Measurements from ENCODE around the gene ABI3BP. TPM values are rescaled to one million over a fixed set of nuclear protein-coding genes. Genes with fewer than 3 reads are reported as not detected.

Gene ABI3BP
- total RNA-seq, 1 experiment from 2014 or later, result 0.15 TPM

DNA sequence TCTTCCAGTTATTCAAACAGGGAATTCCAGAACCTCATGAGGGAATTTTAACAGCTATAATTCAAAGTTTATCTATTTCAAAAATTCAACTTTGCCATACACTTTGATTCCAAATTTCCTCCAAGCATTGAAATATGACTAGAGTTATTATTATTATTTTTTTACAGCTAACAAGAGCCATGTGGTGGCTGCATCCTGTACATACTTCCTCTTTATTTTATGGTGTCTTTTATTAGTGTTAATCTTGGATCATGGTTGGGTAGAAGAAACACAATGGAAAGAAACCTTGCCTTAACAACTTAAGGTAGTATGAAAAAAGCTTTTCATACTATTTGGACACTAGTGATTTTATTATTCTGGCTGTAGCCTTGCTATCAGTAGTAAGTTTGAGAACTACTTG is 231.3 kb downstream of the ABI3BP start:
- H2AFZ ChIP-seq (ENCODE audit: low read depth, low read length, poor library complexity, severe bottlenecking), result no peak overlapping the region
- TF ChIP-seq CBX3 (IDR thresholded peaks at IDR 0.05; ENCODE audit: low read depth) (no peak), ZNF274 (IDR thresholded peaks at IDR 0.05; ENCODE audit: low read depth, low read length) (no peak), ZFX (IDR thresholded peaks at IDR 0.05) (no peak), JUND (IDR thresholded peaks at IDR 0.05) (no peak), ELF1 (IDR thresholded peaks at IDR 0.05; ENCODE audit: borderline replicate concordance, low read depth) (no peak), EZH2 (IDR thresholded peaks at IDR 0.05) (no peak), ATF3 (IDR thresholded peaks at IDR 0.05) (no peak), SIN3A (IDR thresholded peaks at IDR 0.05; ENCODE audit: low read depth) (no peak), RAD21 (IDR thresholded peaks at IDR 0.05; ENCODE audit: low read depth) (no peak), SP1 (IDR thresholded peaks at IDR 0.05; ENCODE audit: low read depth) (no peak), EZH2phosphoT487 (IDR thresholded peaks at IDR 0.05; ENCODE audit: borderline replicate concordance) (no peak), CEBPB (IDR thresholded peaks at IDR 0.05; ENCODE audit: low read depth) (no peak), FOSL1 (IDR thresholded peaks at IDR 0.05; ENCODE audit: low read depth) (no peak), POLR2A (IDR thresholded peaks at IDR 0.05; ENCODE audit: borderline replicate concordance, extremely low read depth, insufficient read depth, insufficient read length) (no peak), POLR2AphosphoS5 (IDR thresholded peaks at IDR 0.05; ENCODE audit: low read depth, low read length) (no peak)
- TF ChIP-seq, protein P1, sequence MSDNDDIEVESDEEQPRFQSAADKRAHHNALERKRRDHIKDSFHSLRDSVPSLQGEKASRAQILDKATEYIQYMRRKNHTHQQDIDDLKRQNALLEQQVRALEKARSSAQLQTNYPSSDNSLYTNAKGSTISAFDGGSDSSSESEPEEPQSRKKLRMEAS (IDR thresholded peaks at IDR 0.05), result no peak
- TF ChIP-seq, protein P2, sequence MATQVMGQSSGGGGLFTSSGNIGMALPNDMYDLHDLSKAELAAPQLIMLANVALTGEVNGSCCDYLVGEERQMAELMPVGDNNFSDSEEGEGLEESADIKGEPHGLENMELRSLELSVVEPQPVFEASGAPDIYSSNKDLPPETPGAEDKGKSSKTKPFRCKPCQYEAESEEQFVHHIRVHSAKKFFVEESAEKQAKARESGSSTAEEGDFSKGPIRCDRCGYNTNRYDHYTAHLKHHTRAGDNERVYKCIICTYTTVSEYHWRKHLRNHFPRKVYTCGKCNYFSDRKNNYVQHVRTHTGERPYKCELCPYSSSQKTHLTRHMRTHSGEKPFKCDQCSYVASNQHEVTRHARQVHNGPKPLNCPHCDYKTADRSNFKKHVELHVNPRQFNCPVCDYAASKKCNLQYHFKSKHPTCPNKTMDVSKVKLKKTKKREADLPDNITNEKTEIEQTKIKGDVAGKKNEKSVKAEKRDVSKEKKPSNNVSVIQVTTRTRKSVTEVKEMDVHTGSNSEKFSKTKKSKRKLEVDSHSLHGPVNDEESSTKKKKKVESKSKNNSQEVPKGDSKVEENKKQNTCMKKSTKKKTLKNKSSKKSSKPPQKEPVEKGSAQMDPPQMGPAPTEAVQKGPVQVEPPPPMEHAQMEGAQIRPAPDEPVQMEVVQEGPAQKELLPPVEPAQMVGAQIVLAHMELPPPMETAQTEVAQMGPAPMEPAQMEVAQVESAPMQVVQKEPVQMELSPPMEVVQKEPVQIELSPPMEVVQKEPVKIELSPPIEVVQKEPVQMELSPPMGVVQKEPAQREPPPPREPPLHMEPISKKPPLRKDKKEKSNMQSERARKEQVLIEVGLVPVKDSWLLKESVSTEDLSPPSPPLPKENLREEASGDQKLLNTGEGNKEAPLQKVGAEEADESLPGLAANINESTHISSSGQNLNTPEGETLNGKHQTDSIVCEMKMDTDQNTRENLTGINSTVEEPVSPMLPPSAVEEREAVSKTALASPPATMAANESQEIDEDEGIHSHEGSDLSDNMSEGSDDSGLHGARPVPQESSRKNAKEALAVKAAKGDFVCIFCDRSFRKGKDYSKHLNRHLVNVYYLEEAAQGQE (IDR thresholded peaks at IDR 0.05; ENCODE audit: low read depth), result no peak
- TF ChIP-seq, protein P3, sequence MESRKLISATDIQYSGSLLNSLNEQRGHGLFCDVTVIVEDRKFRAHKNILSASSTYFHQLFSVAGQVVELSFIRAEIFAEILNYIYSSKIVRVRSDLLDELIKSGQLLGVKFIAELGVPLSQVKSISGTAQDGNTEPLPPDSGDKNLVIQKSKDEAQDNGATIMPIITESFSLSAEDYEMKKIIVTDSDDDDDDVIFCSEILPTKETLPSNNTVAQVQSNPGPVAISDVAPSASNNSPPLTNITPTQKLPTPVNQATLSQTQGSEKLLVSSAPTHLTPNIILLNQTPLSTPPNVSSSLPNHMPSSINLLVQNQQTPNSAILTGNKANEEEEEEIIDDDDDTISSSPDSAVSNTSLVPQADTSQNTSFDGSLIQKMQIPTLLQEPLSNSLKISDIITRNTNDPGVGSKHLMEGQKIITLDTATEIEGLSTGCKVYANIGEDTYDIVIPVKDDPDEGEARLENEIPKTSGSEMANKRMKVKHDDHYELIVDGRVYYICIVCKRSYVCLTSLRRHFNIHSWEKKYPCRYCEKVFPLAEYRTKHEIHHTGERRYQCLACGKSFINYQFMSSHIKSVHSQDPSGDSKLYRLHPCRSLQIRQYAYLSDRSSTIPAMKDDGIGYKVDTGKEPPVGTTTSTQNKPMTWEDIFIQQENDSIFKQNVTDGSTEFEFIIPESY (IDR thresholded peaks at IDR 0.05; ENCODE audit: extremely low read depth, insufficient replicate concordance, low read length), result no peak
- no peak overlapping the region for H3K9ac ChIP-seq (ENCODE audit: low read length)
- no peak overlapping the region for H3K4me2 ChIP-seq (ENCODE audit: low read length)
- no peak overlapping the region for H3K4me3 ChIP-seq (replicated peaks in 1 of 2; ENCODE audit: low read depth in 1 of 2, low read length in 2 of 2)
- POLR2A ChIA-PET, result no interaction called here
- BruUV-seq (replicated peaks), result no TSS peak
- H3K36me3 ChIP-seq (ENCODE audit: control insufficient read depth in 1 of 2, insufficient read depth in 2 of 2, low read length in 2 of 2), result no peaks in the 10 kb centered on the region
- H3K9me3 ChIP-seq (ENCODE audit: control insufficient read depth in 1 of 2, insufficient read depth in 1 of 2, low read depth in 1 of 2, low read length in 2 of 2), result no peaks in the 10 kb centered on the region
- no peaks in the 10 kb centered on the region for H3K27me3 ChIP-seq (ENCODE audit: insufficient read depth, low read length)
- no peak overlapping the region for H3K27ac ChIP-seq (ENCODE audit: low read depth, low read length)
- no peaks in the 10 kb centered on the region for H4K20me1 ChIP-seq (ENCODE audit: insufficient read depth)
- ATAC-seq (no peak), DNase-seq (ENCODE audit: low read depth, low spot score) (no peak)
- H3K79me2 ChIP-seq (ENCODE audit: insufficient read depth, low read length), result no peaks in the 10 kb centered on the region
- CTCF ChIA-PET, result interaction anchor here (1.1 to 3.6 kb wide), 4 partner anchors 19 to 434 kb away, joined by 3 to 11 read pairs (median 6); no protein-coding TSS in a partner anchor
- intact Hi-C loops (cut with micrococcal nuclease), result no loop called here
- RAD21 ChIA-PET (ENCODE audit: low non-redundant PET in 1 of 2, low total read pairs in 2 of 2, uncharacterized antibody in 2 of 2, unreplicated experiment in 2 of 2), result interaction anchor here in 1 of 2 experiments (0.7 kb wide), 1 partner anchor 158 kb away, joined by 3 read pairs; no protein-coding TSS in a partner anchor
- H3K9me2 ChIP-seq (ENCODE audit: insufficient read depth), result no peaks in the 10 kb centered on the region
- H3K4me1 ChIP-seq (ENCODE audit: control insufficient read depth in 1 of 2, insufficient read depth in 2 of 2, low read length in 2 of 2), result peaks cover 0 to 3% of the 10 kb centered on the region in 2 experiments; a peak in 1 of 4 replicates
